DND-41 (cell line): ENCODE results near the gene PYGO2.

Source experiments
- CTCF ChIP-seq: IDR thresholded peaks from 2 replicates; pipeline ENCODE4 v1.5.1; 2012; ENCODE audit warnings: borderline replicate concordance, low read length, moderate library complexity, mild to moderate bottlenecking; ENCODE audit not compliant: poor library complexity, severe bottlenecking; ENCODE audit errors: extremely low read depth
- EZH2 ChIP-seq: IDR thresholded peaks from 3 replicates; pipeline ENCODE4 v1.6.1; 2012; ENCODE audit warnings: borderline replicate concordance, low read depth, mild to moderate bottlenecking, moderate library complexity, low read length, inconsistent platforms; ENCODE audit not compliant: severe bottlenecking

GRCh38 chr1:154967331-154967950 is 5.9 kb upstream of the PYGO2 start:
- TF ChIP-seq CTCF (no peak), EZH2 (no peak)
